ENCODE measurements around the gene SRSF4. TPM values are rescaled to one million over a fixed set of nuclear protein-coding genes. Genes with fewer than 3 reads are reported as not detected.
"Not testable (repeated sequence)": the region's sequence is repeated elsewhere in the genome, so short reads cannot be mapped to it uniquely, and the experiment has no call there.

SRSF4 gene
- total and polyA plus RNA-seq, 3 experiments from 2014 or later: 112 to 119 (median 115) TPM

DNA sequence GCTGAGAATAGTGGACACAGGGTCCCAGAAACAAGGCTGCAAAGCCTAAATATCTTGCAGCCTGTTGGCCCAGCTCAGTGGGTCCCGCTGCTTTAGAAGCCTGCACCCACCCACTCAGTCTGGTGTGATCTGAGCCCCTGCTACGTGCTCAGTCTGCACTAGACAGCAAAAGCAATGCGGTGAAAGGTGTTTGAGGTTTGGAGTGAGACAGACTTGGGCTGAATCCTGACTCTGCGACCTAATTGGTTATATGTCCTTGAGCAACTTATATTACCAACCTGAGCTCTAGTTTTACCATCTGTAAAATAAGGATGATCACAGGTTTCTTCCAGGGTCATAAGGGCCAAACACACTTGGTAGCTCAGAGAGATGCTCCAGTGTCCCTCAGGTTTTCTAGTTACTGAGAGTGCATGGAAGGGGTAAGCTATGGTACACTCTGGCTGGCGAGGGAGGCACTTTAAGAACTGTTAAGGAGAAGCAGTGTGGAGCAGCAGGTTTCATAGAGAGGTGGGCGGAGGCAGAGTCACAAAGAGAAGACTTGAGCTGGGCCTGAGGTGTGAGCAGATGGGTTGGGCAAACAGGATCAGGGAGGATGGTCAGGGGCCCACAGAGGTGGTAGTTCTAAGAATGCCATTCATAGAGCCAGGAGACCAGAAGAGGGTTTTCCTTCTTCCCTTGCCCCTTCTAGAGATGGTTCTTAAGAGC, 68.1 kb downstream of the SRSF4 start:
- Histone ChIP-seq H3K27ac (ENCODE audit: low read depth, low read length) (no peak overlapping the region), H3K9me3 (ENCODE audit: low read length) (no peaks in the 10 kb centered on the region), H3K4me1 (ENCODE audit: insufficient read depth, low read length) (no peaks in the 10 kb centered on the region), H3K27me3 (ENCODE audit: insufficient read depth, low read length, poor library complexity, severe bottlenecking) (no peaks in the 10 kb centered on the region), H3K4me3 (ENCODE audit: low read length) (no peak overlapping the region), H3K36me3 (ENCODE audit: insufficient read depth, low read length) (peaks cover 65% of the 10 kb centered on the region)
- Mint-ChIP-seq H3K36me3 (peaks cover 16 to 87% (median 29%) of the 10 kb centered on the region in 3 donors), H3K9me3 (no peaks in the 10 kb centered on the region), H3K27me3 (peaks cover 0 to 2% of the 10 kb centered on the region in 2 donors), H3K4me3 (no peak overlapping the region), H3K27ac (peak overlapping the region in 1 of 8 donors; percentile 28), H3K4me1 (peaks cover 0 to 5% (median 0%) of the 10 kb centered on the region in 3 donors)
- POLR2A ChIA-PET: interaction anchor here (0.5 kb wide), 1 partner anchor 855 kb away, joined by 3 read pairs; no protein-coding TSS in a partner anchor
- CTCF ChIA-PET: interaction anchor here (1.1 to 2.0 kb wide), 2 partner anchors 8 to 236 kb away, joined by 3 to 7 read pairs; no protein-coding TSS in a partner anchor
- no peak for DNase-seq

DNA sequence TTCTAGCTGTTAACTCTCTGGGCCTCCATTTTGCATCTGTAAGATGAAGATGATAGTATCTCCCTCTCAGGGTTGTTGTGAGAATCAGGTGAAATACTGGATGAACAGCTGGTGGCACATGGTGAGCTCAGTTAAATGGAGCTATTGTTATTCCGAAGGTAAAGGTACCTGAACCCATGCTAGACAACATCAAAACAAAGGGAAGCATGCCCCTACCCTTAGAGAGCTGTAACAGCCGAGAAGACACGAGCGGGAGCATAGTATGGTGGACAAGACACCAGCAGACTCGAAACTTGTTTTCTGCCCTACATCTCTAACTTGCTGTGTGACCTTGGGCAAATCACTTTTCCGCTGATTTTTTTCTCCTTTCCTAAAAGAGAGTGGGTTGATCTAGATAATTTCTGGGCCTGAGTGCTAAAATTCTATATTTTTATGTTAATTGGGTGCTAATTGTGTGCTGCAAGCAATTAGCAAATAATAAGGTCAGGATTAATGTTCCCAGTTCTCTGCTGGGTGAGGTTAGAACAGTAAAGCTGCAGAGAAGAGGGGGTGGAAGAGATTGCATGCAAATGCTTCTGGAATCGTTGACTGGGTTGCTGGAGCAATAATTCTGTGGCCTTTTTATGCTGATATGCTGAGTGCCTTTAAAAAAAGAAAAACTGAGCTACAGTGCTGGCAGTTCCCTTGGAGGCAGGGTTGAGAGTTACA, 68.8 kb downstream of the SRSF4 start:
- H3K9me3 ChIP-seq (ENCODE audit: low read length): no peaks in the 10 kb centered on the region
- CTCF ChIA-PET: interaction anchor here (1.1 to 2.0 kb wide), 2 partner anchors 9 to 236 kb away, joined by 3 to 7 read pairs; no protein-coding TSS in a partner anchor
- peaks cover 0 to 2% of the 10 kb centered on the region in 2 donors for H3K27me3 Mint-ChIP-seq
- peaks cover 16 to 85% (median 27%) of the 10 kb centered on the region in 3 donors for H3K36me3 Mint-ChIP-seq
- no peak overlapping the region for H3K27ac ChIP-seq (ENCODE audit: low read depth, low read length)
- no peak overlapping the region for H3K4me3 ChIP-seq (ENCODE audit: low read length)
- H3K27me3 ChIP-seq (ENCODE audit: insufficient read depth, low read length, poor library complexity, severe bottlenecking): no peaks in the 10 kb centered on the region
- no peak for DNase-seq
- H3K4me1 ChIP-seq (ENCODE audit: insufficient read depth, low read length): no peaks in the 10 kb centered on the region
- H3K4me3 Mint-ChIP-seq: no peak overlapping the region
- no peak overlapping the region for H3K27ac Mint-ChIP-seq
- H3K36me3 ChIP-seq (ENCODE audit: insufficient read depth, low read length): peaks cover 62% of the 10 kb centered on the region
- peaks cover 0 to 5% (median 0%) of the 10 kb centered on the region in 3 donors for H3K4me1 Mint-ChIP-seq
- H3K9me3 Mint-ChIP-seq: no peaks in the 10 kb centered on the region
- POLR2A ChIA-PET: interaction anchor here (0.5 kb wide), 1 partner anchor 854 kb away, joined by 3 read pairs; no protein-coding TSS in a partner anchor

DNA sequence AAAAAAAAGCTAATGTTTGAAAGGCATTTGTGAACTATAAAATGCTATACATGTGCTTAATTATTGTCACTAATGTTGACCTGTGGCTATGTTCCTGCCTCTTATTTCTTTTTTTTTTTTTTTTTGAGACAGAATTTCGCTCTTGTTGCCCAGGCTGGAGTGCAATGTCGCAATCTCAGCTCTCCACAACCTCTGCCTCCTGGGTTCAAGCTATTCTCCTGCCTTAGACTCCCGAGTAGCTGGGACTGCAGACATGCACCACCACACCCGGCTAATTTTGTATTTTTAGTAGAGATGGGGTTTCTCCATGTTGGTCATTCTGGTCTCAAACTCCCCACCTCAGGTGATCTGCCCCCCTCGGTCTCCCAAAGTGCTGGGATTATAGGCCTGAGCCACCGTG, 73.7 kb downstream of the SRSF4 start:
- DNase-seq; H3K4me3 Mint-ChIP-seq; H3K27ac ChIP-seq (ENCODE audit: low read depth, low read length); H3K27me3 Mint-ChIP-seq; CTCF ChIA-PET; H3K4me3 ChIP-seq (ENCODE audit: low read length); H3K27ac Mint-ChIP-seq; H3K4me1 ChIP-seq (ENCODE audit: insufficient read depth, low read length); POLR2A ChIA-PET; H3K27me3 ChIP-seq (ENCODE audit: insufficient read depth, low read length, poor library complexity, severe bottlenecking); H3K4me1 Mint-ChIP-seq; H3K9me3 ChIP-seq (ENCODE audit: low read length); H3K9me3 Mint-ChIP-seq: not testable (repeated sequence)
- H3K36me3 ChIP-seq (ENCODE audit: insufficient read depth, low read length): peaks cover 39% of the 10 kb centered on the region
- H3K36me3 Mint-ChIP-seq: peaks cover 9 to 72% (median 19%) of the 10 kb centered on the region in 3 donors

DNA sequence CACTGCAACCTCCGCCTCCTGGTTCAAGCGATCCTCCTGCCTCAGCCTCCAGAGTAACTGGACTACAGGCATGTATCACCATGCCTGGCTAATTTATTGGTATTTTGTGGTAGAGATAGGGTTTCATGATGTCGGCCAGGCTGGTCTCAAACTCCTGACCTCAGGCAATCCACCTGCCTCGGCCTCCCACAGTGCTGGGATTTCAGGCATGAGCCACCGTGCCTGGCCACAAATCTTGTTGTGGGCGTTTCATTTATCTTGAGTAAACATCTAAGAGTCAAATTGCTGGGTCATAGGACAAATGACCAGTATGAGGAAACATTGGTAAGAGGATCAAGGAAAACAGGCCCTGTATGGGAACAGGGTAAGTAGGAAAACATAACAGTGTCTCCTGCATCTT, 75.9 kb downstream of the SRSF4 start:
- Mint-ChIP-seq H3K4me3 (no peak overlapping the region), H3K27ac (peak overlapping the region in 1 of 8 donors; percentile 73), H3K4me1 (peaks cover 0 to 4% (median 0%) of the 10 kb centered on the region in 3 donors), H3K9me3 (no peaks in the 10 kb centered on the region), H3K36me3 (peaks cover 7 to 67% (median 15%) of the 10 kb centered on the region in 3 donors), H3K27me3 (no peaks in the 10 kb centered on the region)
- ChIA-PET CTCF (no interaction called here), POLR2A (no interaction called here)
- DNase-seq: no peak
- Histone ChIP-seq H3K27ac (ENCODE audit: low read depth, low read length) (no peak overlapping the region), H3K27me3 (ENCODE audit: insufficient read depth, low read length, poor library complexity, severe bottlenecking) (no peaks in the 10 kb centered on the region), H3K9me3 (ENCODE audit: low read length) (no peaks in the 10 kb centered on the region), H3K4me1 (ENCODE audit: insufficient read depth, low read length) (no peaks in the 10 kb centered on the region), H3K36me3 (ENCODE audit: insufficient read depth, low read length) (peaks cover 30% of the 10 kb centered on the region), H3K4me3 (ENCODE audit: low read length) (no peak overlapping the region)

DNA sequence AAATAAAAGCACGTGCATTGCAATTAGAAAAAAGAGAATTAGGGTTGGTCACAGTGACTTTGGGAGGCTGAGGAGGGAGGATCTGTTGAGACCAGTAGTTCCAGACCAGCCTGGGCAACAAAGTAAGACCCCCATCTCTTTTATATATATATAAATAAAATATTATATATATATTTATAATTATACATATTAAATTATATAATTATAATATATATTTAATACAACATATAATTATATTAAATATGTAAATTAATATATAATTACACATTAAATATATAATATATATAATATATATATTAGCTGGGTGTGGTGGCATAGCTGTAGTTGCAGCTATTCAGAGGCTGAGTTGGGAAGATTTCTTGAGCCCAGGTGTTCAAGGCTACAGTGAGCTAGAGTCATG, 81.2 kb downstream of the SRSF4 start:
- H3K36me3 ChIP-seq (ENCODE audit: insufficient read depth, low read length): peaks cover 47% of the 10 kb centered on the region
- H3K4me1 ChIP-seq (ENCODE audit: insufficient read depth, low read length): no peaks in the 10 kb centered on the region
- no peaks in the 10 kb centered on the region for H3K9me3 ChIP-seq (ENCODE audit: low read length)
- Mint-ChIP-seq H3K4me3 (no peak overlapping the region), H3K4me1 (peaks cover 0 to 4% (median 0%) of the 10 kb centered on the region in 3 donors), H3K27ac (no peak overlapping the region), H3K36me3 (peaks cover 13 to 73% (median 20%) of the 10 kb centered on the region in 3 donors), H3K9me3 (no peaks in the 10 kb centered on the region), H3K27me3 (peaks cover 0 to 3% of the 10 kb centered on the region in 2 donors)
- no peaks in the 10 kb centered on the region for H3K27me3 ChIP-seq (ENCODE audit: insufficient read depth, low read length, poor library complexity, severe bottlenecking)
- H3K27ac ChIP-seq (ENCODE audit: low read depth, low read length): no peak overlapping the region
- no peak for DNase-seq
- H3K4me3 ChIP-seq (ENCODE audit: low read length): no peak overlapping the region
- POLR2A ChIA-PET: no interaction called here
- CTCF ChIA-PET: no interaction called here

DNA sequence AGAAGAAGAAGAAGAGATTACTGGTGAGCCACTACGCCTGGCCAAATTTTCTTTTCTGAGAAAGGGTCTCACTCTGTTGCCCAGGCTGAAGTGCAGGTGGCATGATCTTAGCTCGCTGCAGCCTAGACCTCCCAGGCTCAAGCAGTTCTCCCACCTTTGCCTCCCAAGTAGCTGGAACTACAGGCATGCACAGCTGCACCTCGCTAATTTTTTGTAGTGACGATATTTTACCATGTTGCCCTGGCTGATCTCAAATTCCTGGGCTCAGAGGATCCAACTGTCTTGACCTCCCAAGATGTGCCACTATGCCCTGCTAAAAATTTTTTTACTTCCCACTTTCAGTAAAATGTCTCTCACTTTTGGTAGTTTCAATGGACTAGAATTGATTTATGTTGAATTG, 82.4 kb downstream of the SRSF4 start:
- ChIA-PET CTCF (no interaction called here), POLR2A (interaction anchor here (0.7 kb wide), 1 partner anchor 31 kb away, joined by 8 read pairs; no protein-coding TSS in a partner anchor)
- H3K36me3 ChIP-seq (ENCODE audit: insufficient read depth, low read length): peaks cover 41% of the 10 kb centered on the region

More for the DNA sequence above, 82.4 kb downstream of the SRSF4 start:
- no peaks in the 10 kb centered on the region for H3K27me3 ChIP-seq (ENCODE audit: insufficient read depth, low read length, poor library complexity, severe bottlenecking)
- H3K4me1 ChIP-seq (ENCODE audit: insufficient read depth, low read length): no peaks in the 10 kb centered on the region
- no peaks in the 10 kb centered on the region for H3K9me3 ChIP-seq (ENCODE audit: low read length)
- Mint-ChIP-seq H3K4me1 (peaks cover 1 to 12% (median 8%) of the 10 kb centered on the region in 3 donors), H3K4me3 (no peak overlapping the region), H3K36me3 (peaks cover 16 to 75% (median 21%) of the 10 kb centered on the region in 3 donors), H3K9me3 (no peaks in the 10 kb centered on the region), H3K27me3 (peaks cover 0 to 3% of the 10 kb centered on the region in 2 donors), H3K27ac (no peak overlapping the region)
- DNase-seq: no peak
- H3K27ac ChIP-seq (ENCODE audit: low read depth, low read length): no peak overlapping the region
- H3K4me3 ChIP-seq (ENCODE audit: low read length): no peak overlapping the region

Other genes starting within 250 kb of the SRSF4 start
- under 1 TPM; 0.31 to 0.38 TPM for gene TMEM200B, start 58.0 kb downstream of the SRSF4 start, total RNA-seq
- gene TMEM200B, start 58.0 kb downstream of the SRSF4 start, polyA plus RNA-seq: 0.12 TPM
- gene MECR, start 49.0 kb upstream of the SRSF4 start, total RNA-seq: 10 to 100 TPM; 33.8 to 41.1 TPM
- 14.5 TPM for gene MECR, start 49.0 kb upstream of the SRSF4 start, polyA plus RNA-seq
- gene PTPRU, start 54.6 kb upstream of the SRSF4 start, total RNA-seq: under 1 TPM; 0.13 to 0.51 TPM
- 0.62 TPM for gene PTPRU, start 54.6 kb upstream of the SRSF4 start, polyA plus RNA-seq

All from CD8-positive, alpha-beta memory T cell (primary cell).